ENCODE results near the gene APOC4.

DNA sequence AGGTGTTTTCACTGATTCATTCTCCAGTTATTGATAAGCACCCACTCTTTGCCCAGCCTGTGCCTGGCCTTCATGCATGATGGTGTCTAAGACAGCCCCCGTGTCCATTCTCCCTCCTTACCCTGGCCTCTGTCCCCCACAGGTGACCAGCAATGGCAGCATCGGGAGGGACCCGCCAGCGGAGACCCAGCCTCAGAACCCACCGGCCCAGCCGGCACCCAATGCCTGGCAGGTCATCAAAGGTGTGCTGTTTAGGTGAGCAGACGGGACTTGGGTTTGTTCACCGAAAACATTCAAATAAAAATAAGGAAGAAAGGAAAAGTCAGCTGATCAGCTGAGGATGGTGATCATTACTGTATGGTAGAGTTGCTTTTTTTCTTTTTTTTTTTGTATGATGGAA lies 19.8 kb downstream of the APOC4 start:
- no peak for TF ChIP-seq JUNB (IDR thresholded peaks at IDR 0.05; ENCODE audit: unreplicated experiment)
- TF ChIP-seq, protein P1, sequence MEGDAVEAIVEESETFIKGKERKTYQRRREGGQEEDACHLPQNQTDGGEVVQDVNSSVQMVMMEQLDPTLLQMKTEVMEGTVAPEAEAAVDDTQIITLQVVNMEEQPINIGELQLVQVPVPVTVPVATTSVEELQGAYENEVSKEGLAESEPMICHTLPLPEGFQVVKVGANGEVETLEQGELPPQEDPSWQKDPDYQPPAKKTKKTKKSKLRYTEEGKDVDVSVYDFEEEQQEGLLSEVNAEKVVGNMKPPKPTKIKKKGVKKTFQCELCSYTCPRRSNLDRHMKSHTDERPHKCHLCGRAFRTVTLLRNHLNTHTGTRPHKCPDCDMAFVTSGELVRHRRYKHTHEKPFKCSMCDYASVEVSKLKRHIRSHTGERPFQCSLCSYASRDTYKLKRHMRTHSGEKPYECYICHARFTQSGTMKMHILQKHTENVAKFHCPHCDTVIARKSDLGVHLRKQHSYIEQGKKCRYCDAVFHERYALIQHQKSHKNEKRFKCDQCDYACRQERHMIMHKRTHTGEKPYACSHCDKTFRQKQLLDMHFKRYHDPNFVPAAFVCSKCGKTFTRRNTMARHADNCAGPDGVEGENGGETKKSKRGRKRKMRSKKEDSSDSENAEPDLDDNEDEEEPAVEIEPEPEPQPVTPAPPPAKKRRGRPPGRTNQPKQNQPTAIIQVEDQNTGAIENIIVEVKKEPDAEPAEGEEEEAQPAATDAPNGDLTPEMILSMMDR (conservative IDR thresholded peaks at IDR 0.05; ENCODE audit: low read depth in 2 of 2) = no peak
- TF ChIP-seq REST (IDR thresholded peaks at IDR 0.05; ENCODE audit: unreplicated experiment) = no peak
- no peak for TF ChIP-seq EZH2phosphoT487 (IDR thresholded peaks at IDR 0.05; ENCODE audit: unreplicated experiment)
- no peak for TF ChIP-seq NANOG (IDR thresholded peaks at IDR 0.05; ENCODE audit: borderline replicate concordance)
- TF ChIP-seq POLR2AphosphoS5 (IDR thresholded peaks at IDR 0.05; ENCODE audit: low read depth) = no peak
- no peak for TF ChIP-seq EZH2 (IDR thresholded peaks at IDR 0.05; ENCODE audit: low read depth, unreplicated experiment)

Data from GM23338 (cell line).